Endothelial cell of umbilical vein (primary cell): ENCODE results near the gene SLMAP. TPM values are rescaled to one million over a fixed set of nuclear protein-coding genes. Genes with fewer than 3 reads are reported as not detected.

Source experiments
- BruUV-seq: library from RNA; stranded (reverse); fragments of 400-500 nt; replicated peaks from 2 replicates; lab custom pipeline; 2021; lab: Mats Ljungman, UMichigan
- CTCF ChIA-PET: fragments of 300-600, 350-600 bp; sonication (Branson Sonifier 250); formaldehyde crosslinking; loops from one replicate; lab custom pipeline; 2021; ENCODE audit warnings: antibody characterized with exemption, inconsistent platforms; lab: Charles Lee
- POLR2A ChIA-PET: fragments of 300-600, 350-600 bp; sonication (Branson Sonifier 250); formaldehyde crosslinking; loops from one replicate; lab custom pipeline; 2021; ENCODE audit warnings: antibody characterized with exemption, inconsistent platforms; lab: Charles Lee
- DNase-seq: peaks from one replicate; pipeline ENCODE4 v3.0.0-alpha.2; 2011; ENCODE audit warnings: low read depth, low spot score
- FAIRE-seq: peaks from 2 replicates; lab custom pipeline; 2011; peaks lifted over from hg19 to GRCh38; lab: Jason Lieb, UNC
- H2AFZ ChIP-seq: 2 replicates; pipeline ENCODE4 v1.6.0; 2012; ENCODE audit warnings: low read depth, low read length, control low read depth, inconsistent platforms
- H3K27ac ChIP-seq: 2 replicates; pipeline ENCODE4 v1.5.1; 2011; ENCODE audit warnings: low read depth, mild to moderate bottlenecking, control low read depth, low read length, moderate library complexity; ENCODE audit not compliant: insufficient read depth
- H3K27me3 ChIP-seq, 2 experiments: 2 replicates each; pipeline versions ENCODE4 v1.6.0 to v1.6.1; 2011; ENCODE audit warnings: low read length in 2 of 2, mixed read lengths in 1 of 2; ENCODE audit not compliant: control insufficient read depth in 2 of 2, insufficient read depth in 2 of 2
- H3K36me3 ChIP-seq, 2 experiments: 2 replicates in 1 of 2; 3 replicates in 1 of 2; pipeline ENCODE4 v1.5.1; 2011; ENCODE audit warnings: low read length in 2 of 2, mild to moderate bottlenecking in 1 of 2, moderate library complexity in 1 of 2; ENCODE audit not compliant: control insufficient read depth in 2 of 2, insufficient read depth in 2 of 2; ENCODE audit errors: extremely low read depth in 1 of 2
- H3K4me1 ChIP-seq: 3 replicates; pipeline ENCODE4 v1.5.1; 2011; ENCODE audit warnings: mild to moderate bottlenecking, low read length; ENCODE audit not compliant: control insufficient read depth, insufficient read depth; ENCODE audit errors: extremely low read depth
- H3K4me2 ChIP-seq: 2 replicates; pipeline ENCODE4 v1.6.1; 2011; ENCODE audit warnings: low read length, control low read depth, mixed read lengths; ENCODE audit not compliant: insufficient read depth
- H3K4me3 ChIP-seq, 3 experiments: fragments of 200-600 bp in 1 of 3; sonication (generic), shearing (Covaris generic) in 1 of 3; replicated peaks in 1 of 3; 2 replicates each; pipeline ENCODE4 v1.5.1; 2011 to 2016; ENCODE audit warnings: control low read depth in 3 of 3, low read length in 3 of 3, mild to moderate bottlenecking in 2 of 3, inconsistent platforms in 1 of 3, low read depth in 1 of 3, moderate library complexity in 1 of 3; ENCODE audit not compliant: insufficient read depth in 1 of 3
- H3K79me2 ChIP-seq: 2 replicates; pipeline ENCODE4 v1.6.0; 2012; ENCODE audit warnings: low read length, inconsistent platforms; ENCODE audit not compliant: control insufficient read depth, insufficient read depth
- H3K9ac ChIP-seq: replicated peaks from 2 replicates; pipeline ENCODE3; 2011; ENCODE audit warnings: low read length, control low read depth; ENCODE audit not compliant: insufficient read depth; ENCODE audit errors: extremely low read depth
- H3K9me1 ChIP-seq: replicated peaks from 3 replicates; pipeline ENCODE4 v1.6.0; 2011; ENCODE audit warnings: mild to moderate bottlenecking, low read length; ENCODE audit not compliant: control insufficient read depth, insufficient read depth; ENCODE audit errors: extremely low read depth
- H3K9me3 ChIP-seq: replicated peaks from 2 replicates; pipeline ENCODE4 v1.5.1; 2012; ENCODE audit warnings: low read length, inconsistent platforms; ENCODE audit not compliant: control insufficient read depth, insufficient read depth
- H4K20me1 ChIP-seq: replicated peaks from 2 replicates; pipeline ENCODE3; 2011; ENCODE audit warnings: mild to moderate bottlenecking, low read length; ENCODE audit not compliant: control insufficient read depth, insufficient read depth; ENCODE audit errors: extremely low read depth
- EZH2 ChIP-seq: IDR thresholded peaks from 2 replicates; pipeline ENCODE4 v1.6.1; 2012; ENCODE audit warnings: borderline replicate concordance, low read depth, mild to moderate bottlenecking, moderate library complexity, low read length, inconsistent platforms; ENCODE audit not compliant: severe bottlenecking
- FOS ChIP-seq: IDR thresholded peaks from 2 replicates; pipeline ENCODE4 v1.6.1; 2011; ENCODE audit warnings: mild to moderate bottlenecking, low read length, moderate library complexity, borderline replicate concordance; ENCODE audit not compliant: insufficient read depth
- GATA2 ChIP-seq: IDR thresholded peaks from 2 replicates; pipeline ENCODE4 v1.7.0; 2011; ENCODE audit warnings: low read depth, mild to moderate bottlenecking, moderate library complexity, mixed read lengths, low read length; ENCODE audit not compliant: insufficient read length, insufficient read depth
- JUN ChIP-seq: IDR thresholded peaks from 2 replicates; pipeline ENCODE4 v1.6.1; 2011; ENCODE audit warnings: borderline replicate concordance, low read depth; ENCODE audit not compliant: insufficient read length, insufficient read depth
- MAX ChIP-seq: IDR thresholded peaks from 2 replicates; pipeline ENCODE4 v1.6.1; 2011; ENCODE audit not compliant: insufficient read depth, insufficient read length
- MYC ChIP-seq: IDR thresholded peaks from one replicate; pipeline ENCODE4 v1.6.1; 2011; ENCODE audit warnings: mild to moderate bottlenecking, low read depth, low read length
- POLR2A ChIP-seq: IDR thresholded peaks from 2 replicates; pipeline ENCODE4 v1.6.1; 2012; ENCODE audit warnings: low read depth, mild to moderate bottlenecking, control low read depth, low read length
- POLR2AphosphoS5 ChIP-seq: IDR thresholded peaks from 2 replicates; pipeline ENCODE4 v1.6.1; 2012; ENCODE audit warnings: low read depth, mild to moderate bottlenecking, control low read depth, low read length, moderate library complexity; ENCODE audit not compliant: insufficient read depth
- dilution Hi-C: fragments of 300-500 bp; cut with MboI; formaldehyde crosslinking; loops from one replicate; pipeline ENCODE4 v1.15.0; 2019; ENCODE audit warnings: low sequenced_read_pairs; ENCODE audit not compliant: extremely low pct_ligation_motif_present
- intact Hi-C: fragments of 100-400 bp; cut with micrococcal nuclease; formaldehyde crosslinking; loops from one replicate; pipeline ENCODE4 v1.10.0; 2022
- polyA plus RNA-seq, 4 experiments: library from polyadenylated mRNA; depleted of rRNA in 3 of 4; stranded (reverse) in 3 of 4; unstranded in 1 of 4; fragments of >200 nt; gene quantifications; 2 replicates each; pipeline versions ENCODE4 v1.2.1 to v1.2.3, GENCODE V29; 2011 to 2012; ENCODE audit warnings: missing spikeins in 1 of 4
- total RNA-seq: library from RNA; stranded (reverse); gene quantifications from 2 replicates; pipeline ENCODE4 v1.2.3, GENCODE V29; 2021
- TF ChIP-seq, protein P1 (sequence below), 2 donors: IDR thresholded peaks; 1 replicate in 1 of 2; 2 replicates in 1 of 2; pipeline ENCODE4 v1.5.1; 2011; ENCODE audit warnings: low read length in 2 of 2, mild to moderate bottlenecking in 2 of 2, moderate library complexity in 2 of 2, control low read depth in 1 of 2, inconsistent platforms in 1 of 2, low read depth in 1 of 2; ENCODE audit not compliant: insufficient read depth in 1 of 2; ENCODE audit errors: extremely low read depth in 1 of 2

SLMAP gene
- total and polyA plus RNA-seq, 2 donors (not counting 3 experiments of a cell fraction or from before 2014, with no cell fraction given): 9.8 to 54.7 TPM

DNA sequence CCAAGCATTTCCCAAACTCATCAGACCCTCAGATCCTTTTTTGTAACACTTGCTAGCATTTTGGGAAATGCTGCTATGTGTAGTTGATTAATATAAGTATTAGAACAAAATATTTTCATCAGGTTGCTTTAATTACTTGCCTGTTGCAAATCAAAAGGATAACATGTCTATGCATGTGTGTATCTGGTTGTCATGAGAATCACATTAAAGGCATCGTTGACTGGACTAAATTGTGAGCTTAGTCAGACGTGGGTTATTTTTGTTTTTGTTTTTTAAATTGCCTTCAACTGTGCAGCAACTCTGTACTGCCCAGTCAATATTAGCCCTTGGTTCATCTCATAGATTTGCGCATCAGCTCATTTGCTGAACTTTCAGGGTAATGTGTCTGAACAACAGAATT is 81.6 kb downstream of the SLMAP start:
- H3K9me3 ChIP-seq: no peaks in the 10 kb centered on the region
- H3K27me3 ChIP-seq: no peaks in the 10 kb centered on the region
- H3K4me1 ChIP-seq: no peaks in the 10 kb centered on the region
- POLR2A ChIA-PET: no interaction called here
- H4K20me1 ChIP-seq: no peaks in the 10 kb centered on the region
- no peak overlapping the region for H3K4me3 ChIP-seq
- H2AFZ ChIP-seq: no peak overlapping the region
- intact Hi-C loops (no loop called here), dilution Hi-C loops (no loop called here)
- DNase-seq: no peak
- no peaks in the 10 kb centered on the region for H3K79me2 ChIP-seq
- H3K4me2 ChIP-seq: no peak overlapping the region
- no peaks in the 10 kb centered on the region for H3K36me3 ChIP-seq
- CTCF ChIA-PET: interaction anchor here (1.3 to 1.6 kb wide), 2 partner anchors 15 to 440 kb away, joined by 3 to 7 read pairs; no protein-coding TSS in a partner anchor
- no peak for FAIRE-seq
- no peak overlapping the region for H3K9ac ChIP-seq
- no peak overlapping the region for H3K27ac ChIP-seq
- H3K9me1 ChIP-seq: no peaks in the 10 kb centered on the region
- TF ChIP-seq MYC (no peak), EZH2 (no peak), FOS (no peak), GATA2 (no peak), POLR2AphosphoS5 (no peak), MAX (no peak), JUN (no peak), POLR2A (no peak)
- TF ChIP-seq, protein P1, sequence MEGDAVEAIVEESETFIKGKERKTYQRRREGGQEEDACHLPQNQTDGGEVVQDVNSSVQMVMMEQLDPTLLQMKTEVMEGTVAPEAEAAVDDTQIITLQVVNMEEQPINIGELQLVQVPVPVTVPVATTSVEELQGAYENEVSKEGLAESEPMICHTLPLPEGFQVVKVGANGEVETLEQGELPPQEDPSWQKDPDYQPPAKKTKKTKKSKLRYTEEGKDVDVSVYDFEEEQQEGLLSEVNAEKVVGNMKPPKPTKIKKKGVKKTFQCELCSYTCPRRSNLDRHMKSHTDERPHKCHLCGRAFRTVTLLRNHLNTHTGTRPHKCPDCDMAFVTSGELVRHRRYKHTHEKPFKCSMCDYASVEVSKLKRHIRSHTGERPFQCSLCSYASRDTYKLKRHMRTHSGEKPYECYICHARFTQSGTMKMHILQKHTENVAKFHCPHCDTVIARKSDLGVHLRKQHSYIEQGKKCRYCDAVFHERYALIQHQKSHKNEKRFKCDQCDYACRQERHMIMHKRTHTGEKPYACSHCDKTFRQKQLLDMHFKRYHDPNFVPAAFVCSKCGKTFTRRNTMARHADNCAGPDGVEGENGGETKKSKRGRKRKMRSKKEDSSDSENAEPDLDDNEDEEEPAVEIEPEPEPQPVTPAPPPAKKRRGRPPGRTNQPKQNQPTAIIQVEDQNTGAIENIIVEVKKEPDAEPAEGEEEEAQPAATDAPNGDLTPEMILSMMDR (IDR thresholded peaks at IDR 0.05; ENCODE audit: extremely low read depth in 1 of 2, insufficient read depth in 1 of 2, low read depth in 1 of 2, low read length in 2 of 2): no peak
- no TSS peak for BruUV-seq
